Gastroesophageal sphincter (tissue), 4 donors: Measurements from ENCODE around the gene FIGNL2. TPM values are rescaled to one million over a fixed set of nuclear protein-coding genes. Genes with fewer than 3 reads are reported as not detected.
A peak's percentile ranks its signal among the peaks of the same experiment; 100 is the strongest.

Experiments used
- ATAC-seq: fragments of 150-250 bp; one replicate; pipeline ENCODE4 v1.9.1; 2016; ENCODE audit warnings: mild to moderate bottlenecking, moderate library complexity
- H3K27ac ChIP-seq, 4 donors: fragments of 200-600 bp; sonication (generic) in 3 of 4; 1 replicate in 3 of 4; 2 replicates in 1 of 4; pipeline ENCODE4 v1.5.1; 2016 to 2019
- H3K27me3 ChIP-seq: fragments of 200-600 bp; sonication (generic); one replicate; pipeline ENCODE4 v1.5.1; 2019
- H3K36me3 ChIP-seq, 2 donors: fragments of 200-600 bp; sonication (generic); one replicate each; pipeline ENCODE4 v1.5.1; 2019; ENCODE audit warnings: control low read depth in 1 of 2
- H3K4me1 ChIP-seq, 3 donors: fragments of 200-600 bp; sonication (generic); 1 replicate in 2 of 3; 2 replicates in 1 of 3; pipeline ENCODE4 v1.5.1; 2016 to 2019; ENCODE audit warnings: control low read depth in 2 of 3
- H3K4me3 ChIP-seq, 2 donors: fragments of 200-600 bp; sonication (generic); one replicate each; pipeline ENCODE4 v1.5.1; 2019; ENCODE audit warnings: mild to moderate bottlenecking in 1 of 2, moderate library complexity in 1 of 2
- H3K9me3 ChIP-seq, 3 donors: fragments of 200-600 bp; sonication (generic); one replicate each; pipeline ENCODE4 v1.5.1; 2017 to 2019; ENCODE audit warnings: control low read depth in 2 of 3
- EP300 ChIP-seq: sonication (generic); formaldehyde crosslinking; IDR thresholded peaks from one replicate; pipeline ENCODE4 v1.6.1; 2017; ENCODE audit warnings: antibody characterized with exemption, mild to moderate bottlenecking
- POLR2A ChIP-seq, 2 donors: fragments of 450-650 bp; IDR thresholded peaks; one replicate each; pipeline ENCODE4 v1.6.1; 2017; ENCODE audit warnings: antibody characterized with exemption in 2 of 2, mild to moderate bottlenecking in 2 of 2, moderate library complexity in 1 of 2
- POLR2AphosphoS5 ChIP-seq: sonication (generic); formaldehyde crosslinking; IDR thresholded peaks from one replicate; pipeline ENCODE4 v1.6.1; 2017; ENCODE audit warnings: antibody characterized with exemption
- WGBS, 2 donors: methylation state at CpG; one replicate each; pipeline ENCODE4 v1.1.5; 2018; ENCODE audit warnings: low coverage in 1 of 2; 5-methylcytosine and 5-hydroxymethylcytosine counted together
- total RNA-seq, 4 donors: library from RNA; depleted of rRNA; stranded (reverse); fragments of >200 nt; gene quantifications; one replicate each; pipeline ENCODE4 v1.1.0, GENCODE V29; 2016
- TF ChIP-seq, protein P1 (sequence below), 4 experiments: fragments of 200-600 bp in 2 of 4; fragments of 450-650 bp in 2 of 4; sonication (generic) in 1 of 4; IDR thresholded peaks; one replicate each; pipeline ENCODE4 v1.5.1; 2017 to 2019; ENCODE audit warnings: antibody characterized with exemption in 4 of 4, mild to moderate bottlenecking in 2 of 4, moderate library complexity in 2 of 4

The FIGNL2 gene
- total RNA-seq, 4 donors from 2014 or later, result 0.13 to 0.35 (median 0.16) TPM; not detected in 1

GRCh38 chr12:51871918-51872688, 23.6 kb upstream of the FIGNL2 start:
- no peaks in the 10 kb centered on the region for H3K9me3 ChIP-seq
- H3K4me3 ChIP-seq, result no peak overlapping the region
- H3K27me3 ChIP-seq, result peaks cover 65% of the 10 kb centered on the region

GRCh38 chr12:51871126-51871525, 22.6 kb upstream of the FIGNL2 start:
- no peaks in the 10 kb centered on the region for H3K36me3 ChIP-seq
- H3K4me3 ChIP-seq, result no peak overlapping the region
- TF ChIP-seq EP300, result no peak
- no peak for TF ChIP-seq POLR2AphosphoS5
- TF ChIP-seq POLR2A (IDR thresholded peaks at IDR 0.05), result no peak
- TF ChIP-seq, protein P1, sequence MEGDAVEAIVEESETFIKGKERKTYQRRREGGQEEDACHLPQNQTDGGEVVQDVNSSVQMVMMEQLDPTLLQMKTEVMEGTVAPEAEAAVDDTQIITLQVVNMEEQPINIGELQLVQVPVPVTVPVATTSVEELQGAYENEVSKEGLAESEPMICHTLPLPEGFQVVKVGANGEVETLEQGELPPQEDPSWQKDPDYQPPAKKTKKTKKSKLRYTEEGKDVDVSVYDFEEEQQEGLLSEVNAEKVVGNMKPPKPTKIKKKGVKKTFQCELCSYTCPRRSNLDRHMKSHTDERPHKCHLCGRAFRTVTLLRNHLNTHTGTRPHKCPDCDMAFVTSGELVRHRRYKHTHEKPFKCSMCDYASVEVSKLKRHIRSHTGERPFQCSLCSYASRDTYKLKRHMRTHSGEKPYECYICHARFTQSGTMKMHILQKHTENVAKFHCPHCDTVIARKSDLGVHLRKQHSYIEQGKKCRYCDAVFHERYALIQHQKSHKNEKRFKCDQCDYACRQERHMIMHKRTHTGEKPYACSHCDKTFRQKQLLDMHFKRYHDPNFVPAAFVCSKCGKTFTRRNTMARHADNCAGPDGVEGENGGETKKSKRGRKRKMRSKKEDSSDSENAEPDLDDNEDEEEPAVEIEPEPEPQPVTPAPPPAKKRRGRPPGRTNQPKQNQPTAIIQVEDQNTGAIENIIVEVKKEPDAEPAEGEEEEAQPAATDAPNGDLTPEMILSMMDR (IDR thresholded peaks at IDR 0.05), result no peak
- H3K27ac ChIP-seq, result no peak overlapping the region
- H3K4me1 ChIP-seq, result peaks cover 0 to 17% (median 9%) of the 10 kb centered on the region in 3 donors
- no peak for ATAC-seq
- H3K9me3 ChIP-seq, result no peaks in the 10 kb centered on the region
- WGBS, 2 donors, result 80 to 90% methylated on average over 1 to 2 of the region's 6 CpGs
- peaks cover 72% of the 10 kb centered on the region for H3K27me3 ChIP-seq

More at GRCh38 chr12:51871918-51872688, 23.6 kb upstream of the FIGNL2 start:
- Histone ChIP-seq H3K4me1 (peaks cover 0 to 17% (median 9%) of the 10 kb centered on the region in 3 donors), H3K27ac (no peak overlapping the region), H3K36me3 (no peaks in the 10 kb centered on the region)
- ATAC-seq, result no peak
- TF ChIP-seq, protein P1 (IDR thresholded peaks at IDR 0.05), result no peak
- TF ChIP-seq POLR2AphosphoS5 (no peak), POLR2A (IDR thresholded peaks at IDR 0.05) (no peak), EP300 (no peak)
- 72 to 79% methylated on average over 5 to 7 of the region's 17 CpGs for WGBS, 2 donors

- Histone ChIP-seq H3K4me1 (peaks cover 0 to 17% (median 9%) of the 10 kb centered on the region in 3 donors), H3K27ac (no peak overlapping the region), H3K27me3 (peaks cover 78% of the 10 kb centered on the region), H3K36me3 (no peaks in the 10 kb centered on the region), H3K9me3 (no peaks in the 10 kb centered on the region), H3K4me3 (no peak overlapping the region)
- TF ChIP-seq POLR2AphosphoS5 (no peak), POLR2A (IDR thresholded peaks at IDR 0.05) (no peak), EP300 (no peak)
- TF ChIP-seq, protein P1 (IDR thresholded peaks at IDR 0.05), result no peak
- ATAC-seq, result no peak
- WGBS, 2 donors, result 63 to 78% methylated on average over 1 of the region's 4 CpGs
These were observed 22.0 kb upstream of the FIGNL2 start for GRCh38 chr12:51870504-51870903.

DNA sequence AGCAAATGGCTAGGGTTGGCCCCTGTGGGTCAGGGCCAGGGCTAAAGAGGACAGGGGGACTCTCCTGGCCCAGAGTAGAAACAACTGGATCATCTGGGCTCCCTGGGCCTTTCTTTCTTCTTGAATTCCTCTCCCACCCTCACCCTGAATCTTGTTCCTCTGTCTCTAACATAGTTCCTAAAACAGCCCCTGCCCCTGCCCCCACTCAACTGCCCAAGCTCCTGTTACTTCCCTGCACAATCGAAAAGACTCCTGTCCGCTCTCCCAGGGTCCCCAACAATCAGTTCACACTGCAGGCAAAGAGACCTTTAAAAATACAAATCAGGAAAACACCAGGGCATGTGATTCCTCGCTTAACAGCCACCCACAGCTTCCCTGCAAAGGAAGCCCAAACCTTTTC, 21.4 kb upstream of the FIGNL2 start:
- Histone ChIP-seq H3K9me3 (no peaks in the 10 kb centered on the region), H3K27ac (peak overlapping the region in 1 of 4 donors; percentile 34), H3K4me3 (no peak overlapping the region), H3K27me3 (peaks cover 81% of the 10 kb centered on the region), H3K4me1 (peaks cover 0 to 17% (median 9%) of the 10 kb centered on the region in 3 donors), H3K36me3 (no peaks in the 10 kb centered on the region)
- 70 to 94% methylated on average over 3 of the region's 3 CpGs for WGBS, 2 donors
- TF ChIP-seq, protein P1 (IDR thresholded peaks at IDR 0.05), result no peak
- ATAC-seq, result no peak

DNA sequence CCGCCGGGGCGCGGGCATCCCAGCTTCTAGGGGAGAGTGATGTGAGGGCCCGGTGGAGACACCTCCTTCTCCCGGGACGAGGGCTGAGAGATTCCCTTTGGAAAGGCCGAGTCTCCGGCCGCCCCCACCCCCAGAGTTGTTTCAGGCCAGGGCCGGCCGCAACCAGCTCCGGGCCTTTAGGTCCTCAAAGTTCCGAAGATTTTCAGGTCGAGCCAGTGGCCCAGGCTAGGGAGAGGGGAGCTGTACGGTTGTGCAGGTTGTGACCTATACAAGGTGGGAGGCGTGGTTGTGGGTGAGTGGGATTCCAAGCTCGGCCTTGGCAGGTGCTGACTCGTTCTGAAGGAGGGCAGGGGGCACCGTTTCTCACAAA, 21.0 kb upstream of the FIGNL2 start:
- Histone ChIP-seq H3K27me3 (peaks cover 81% of the 10 kb centered on the region), H3K4me1 (peaks cover 0 to 21% (median 12%) of the 10 kb centered on the region in 3 donors), H3K27ac (peak overlapping the region in 1 of 4 donors; percentile 34), H3K4me3 (peak overlapping the region; percentile 13 to 53), H3K9me3 (no peaks in the 10 kb centered on the region), H3K36me3 (no peaks in the 10 kb centered on the region)
- ATAC-seq, result no peak
- TF ChIP-seq POLR2A (IDR thresholded peaks at IDR 0.05) (no peak), EP300 (no peak), POLR2AphosphoS5 (no peak)
- TF ChIP-seq, protein P1 (IDR thresholded peaks at IDR 0.05), result no peak
- WGBS, 2 donors, result 80% methylated on average over 2 of the region's 20 CpGs; no CpG with 5 or more reads in 1 of the 2 donors
